ENCODE data around the gene TSPAN4. TPM values are rescaled to one million over a fixed set of nuclear protein-coding genes. Genes with fewer than 3 reads are reported as not detected.

The TSPAN4 gene
- polyA plus RNA-seq, 3 donors, result 52.6 to 75.5 (median 63.1) TPM

DNA sequence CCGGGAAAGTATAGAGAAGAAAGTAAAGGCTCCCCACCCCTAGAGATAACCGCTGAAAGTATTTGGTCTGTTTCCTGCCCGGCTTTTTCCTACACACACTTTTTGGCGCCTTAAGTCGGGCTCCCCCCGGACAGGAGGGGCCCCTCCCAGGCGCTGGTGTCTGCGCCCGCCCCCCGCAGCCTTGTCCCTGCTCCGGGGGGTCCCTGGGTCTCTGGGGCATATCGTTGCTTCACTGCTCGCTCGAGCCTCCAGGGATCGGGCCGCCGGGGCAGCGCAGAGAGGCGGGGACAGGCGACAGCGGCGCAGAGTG lies 15.9 kb upstream of the TSPAN4 start:
- no peak for TF ChIP-seq CTCF (IDR thresholded peaks at IDR 0.05)
- Histone ChIP-seq H3K4me2 (replicated peaks; ENCODE audit: extremely low read depth, low read length, poor library complexity, severe bottlenecking) (peak overlapping the region; percentile 84), H2AFZ (ENCODE audit: insufficient read depth, low read depth, low read length, poor library complexity, severe bottlenecking) (peak overlapping the region; percentile 63), H3K27me3 (ENCODE audit: control insufficient read depth in 2 of 2, insufficient read depth in 2 of 2, low read length in 2 of 2) (peaks cover 10 to 48% of the 10 kb centered on the region in 2 donors), H3K4me1 (ENCODE audit: control insufficient read depth in 1 of 2, insufficient read depth in 2 of 2, low read length in 2 of 2) (peaks cover 74 to 84% of the 10 kb centered on the region in 2 donors), H3K36me3 (replicated peaks in 1 of 2; ENCODE audit: control insufficient read depth in 1 of 2, insufficient read depth in 2 of 2, low read length in 2 of 2) (peaks cover 21 to 32% of the 10 kb centered on the region in 2 donors), H3K79me2 (ENCODE audit: insufficient read depth, low read length) (peaks cover 26% of the 10 kb centered on the region), H4K20me1 (ENCODE audit: insufficient read depth, low read length) (peaks cover 58% of the 10 kb centered on the region), H3K9me3 (replicated peaks in 1 of 2; ENCODE audit: control insufficient read depth in 1 of 2, insufficient read depth in 1 of 2, low read length in 2 of 2) (no peaks in the 10 kb centered on the region), H3K27ac (ENCODE audit: low read depth in 1 of 2, low read length in 2 of 2) (no peak overlapping the region), H3K4me3 (replicated peaks in 1 of 3; ENCODE audit: low read depth in 2 of 3, low read length in 3 of 3) (peak overlapping the region; percentile 21 to 73 (median 27)), H3K9ac (ENCODE audit: insufficient read depth, low read length, poor library complexity, severe bottlenecking) (peak overlapping the region; percentile 60)
- WGBS (ENCODE audit: insufficient coverage), result 0% methylated on average over 19 of the region's 22 CpGs
- Mint-ChIP-seq H3K36me3 (peaks cover 33 to 38% of the 10 kb centered on the region in 2 donors), H3K27ac (peak overlapping the region in 1 of 7 donors; percentile 30), H3K4me1 (peaks cover 64% of the 10 kb centered on the region), H3K4me3 (peak overlapping the region; percentile 69 to 73), H3K27me3 (ENCODE audit: low read depth in 3 of 3) (peaks cover 46 to 51% (median 51%) of the 10 kb centered on the region in 3 donors), H3K9me3 (peaks cover 0 to 14% (median 1%) of the 10 kb centered on the region in 7 donors)
- no peak for DNase-seq
- intact Hi-C loops (cut with micrococcal nuclease), result no loop called here

DNA sequence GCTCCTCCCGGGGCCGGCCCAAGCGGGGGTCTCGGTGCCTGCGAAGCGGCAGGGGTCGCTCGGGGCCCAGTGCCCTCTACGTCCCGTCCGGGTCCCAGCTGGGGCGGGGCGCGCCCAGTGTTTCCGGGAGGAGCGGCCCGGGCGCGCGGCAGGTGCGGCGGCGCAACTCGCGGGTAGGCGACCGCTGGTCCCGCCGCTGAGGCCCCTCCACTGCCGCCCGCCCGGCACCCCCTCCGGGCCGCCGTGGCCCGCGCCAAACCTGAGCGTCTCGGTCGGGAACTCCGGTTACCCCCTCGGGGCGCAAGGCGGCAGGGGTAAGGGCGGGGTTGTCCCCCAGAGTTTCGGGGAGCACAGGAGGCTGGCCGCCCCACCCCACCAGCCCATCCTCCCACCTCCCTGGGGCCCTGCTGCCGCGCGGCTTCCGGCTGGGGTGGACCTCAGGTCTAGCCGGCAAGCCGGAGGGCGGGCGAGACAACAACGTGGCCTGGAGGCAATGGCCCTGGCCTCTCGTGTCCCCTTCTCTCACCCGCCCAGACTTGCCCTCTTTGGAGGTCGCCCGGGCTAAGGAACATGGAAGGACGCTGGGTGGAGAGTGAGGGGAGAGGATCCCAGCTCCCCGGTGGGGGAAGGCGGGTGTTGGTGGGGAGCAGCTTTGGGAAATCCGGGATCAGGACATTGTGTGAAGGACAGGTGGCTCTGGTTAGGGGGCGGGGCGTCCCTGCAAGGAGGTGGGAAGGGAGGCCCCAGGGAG lies 15.3 kb upstream of the TSPAN4 start:
- TF ChIP-seq CTCF (IDR thresholded peaks at IDR 0.05), result no peak
- Mint-ChIP-seq H3K4me1 (peaks cover 64% of the 10 kb centered on the region), H3K4me3 (peak overlapping the region; percentile 81 to 89), H3K27ac (peak overlapping the region in 4 of 7 donors; percentile 30 to 81 (median 47)), H3K27me3 (ENCODE audit: low read depth in 3 of 3) (peaks cover 47 to 56% (median 53%) of the 10 kb centered on the region in 3 donors), H3K36me3 (peaks cover 32 to 35% of the 10 kb centered on the region in 2 donors), H3K9me3 (peaks cover 0 to 17% (median 1%) of the 10 kb centered on the region in 7 donors)
- peaks cover 10 to 53% of the 10 kb centered on the region in 2 donors for H3K27me3 ChIP-seq (ENCODE audit: control insufficient read depth in 2 of 2, insufficient read depth in 2 of 2, low read length in 2 of 2)
- DNase-seq, result no peak
- H3K9ac ChIP-seq (ENCODE audit: insufficient read depth, low read length, poor library complexity, severe bottlenecking), result peak overlapping the region; percentile 60
- peak overlapping the region; percentile 21 to 73 (median 39) for H3K4me3 ChIP-seq (replicated peaks in 1 of 3; ENCODE audit: low read depth in 2 of 3, low read length in 3 of 3)
- 3% methylated on average over 55 of the region's 66 CpGs for WGBS (ENCODE audit: insufficient coverage)
- intact Hi-C loops (cut with micrococcal nuclease), result no loop called here
- H3K4me1 ChIP-seq (ENCODE audit: control insufficient read depth in 1 of 2, insufficient read depth in 2 of 2, low read length in 2 of 2), result peaks cover 74 to 84% of the 10 kb centered on the region in 2 donors
- peak overlapping the region; percentile 84 for H3K4me2 ChIP-seq (replicated peaks; ENCODE audit: extremely low read depth, low read length, poor library complexity, severe bottlenecking)
- peaks cover 21% of the 10 kb centered on the region for H3K79me2 ChIP-seq (ENCODE audit: insufficient read depth, low read length)
- H3K27ac ChIP-seq (ENCODE audit: low read depth in 1 of 2, low read length in 2 of 2), result no peak overlapping the region
- peaks cover 57% of the 10 kb centered on the region for H4K20me1 ChIP-seq (ENCODE audit: insufficient read depth, low read length)
- no peaks in the 10 kb centered on the region for H3K9me3 ChIP-seq (replicated peaks in 1 of 2; ENCODE audit: control insufficient read depth in 1 of 2, insufficient read depth in 1 of 2, low read length in 2 of 2)
- H2AFZ ChIP-seq (ENCODE audit: insufficient read depth, low read depth, low read length, poor library complexity, severe bottlenecking), result peak overlapping the region; percentile 63
- H3K36me3 ChIP-seq (replicated peaks in 1 of 2; ENCODE audit: control insufficient read depth in 1 of 2, insufficient read depth in 2 of 2, low read length in 2 of 2), result peaks cover 21 to 32% of the 10 kb centered on the region in 2 donors

All from CD14-positive monocyte (primary cell).